ENCODE results near the gene ALK.

GRCh38 chr2:29456429-29456828, 465.0 kb downstream of the ALK start:
- no peak for TF ChIP-seq EZH2 (optimal IDR thresholded peaks at IDR 0.05; ENCODE audit: low read depth, low read length)
- no peak for TF ChIP-seq CTCF (IDR thresholded peaks at IDR 0.05; ENCODE audit: low read length)
